ENCODE measurements around the gene SCTR.

SCTR gene

GRCh38 chr2:119475857-119476244 lies 48.4 kb downstream of the SCTR start:
- DNase-seq (ENCODE audit: extremely low read depth in 1 of 2, low read depth in 1 of 2), result no peak

- DNase-seq (ENCODE audit: extremely low read depth in 1 of 2, low read depth in 1 of 2), result no peak
These were observed 48.9 kb downstream of the SCTR start for GRCh38 chr2:119475225-119475856.

GRCh38 chr2:119474371-119475224 lies 49.7 kb downstream of the SCTR start:
- DNase-seq (ENCODE audit: extremely low read depth in 1 of 2, low read depth in 1 of 2), result no peak

GRCh38 chr2:119473621-119474370 lies 50.5 kb downstream of the SCTR start:
- DNase-seq (ENCODE audit: extremely low read depth in 1 of 2, low read depth in 1 of 2), result no peak

DNA sequence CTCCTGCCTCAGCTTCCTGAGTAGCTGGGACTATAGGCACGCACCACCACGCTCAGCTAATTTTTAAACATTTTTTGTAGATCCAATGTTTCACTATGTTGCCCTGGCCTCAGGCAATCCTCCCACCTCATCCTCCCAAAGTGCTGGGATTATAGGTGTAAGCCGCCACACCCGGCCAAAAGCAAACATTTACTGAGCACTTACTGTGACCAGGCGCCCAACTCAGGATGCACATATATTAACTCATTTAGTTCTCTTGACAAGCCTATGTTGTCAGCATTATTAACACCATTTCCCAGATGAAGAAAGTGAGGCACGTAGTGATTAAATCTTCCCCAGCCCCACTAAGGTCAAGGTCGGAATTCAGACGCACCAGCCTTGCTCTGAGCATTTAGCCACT lies 51.5 kb downstream of the SCTR start:
- DNase-seq (ENCODE audit: extremely low read depth in 1 of 2, low read depth in 1 of 2), result no peak

DNA sequence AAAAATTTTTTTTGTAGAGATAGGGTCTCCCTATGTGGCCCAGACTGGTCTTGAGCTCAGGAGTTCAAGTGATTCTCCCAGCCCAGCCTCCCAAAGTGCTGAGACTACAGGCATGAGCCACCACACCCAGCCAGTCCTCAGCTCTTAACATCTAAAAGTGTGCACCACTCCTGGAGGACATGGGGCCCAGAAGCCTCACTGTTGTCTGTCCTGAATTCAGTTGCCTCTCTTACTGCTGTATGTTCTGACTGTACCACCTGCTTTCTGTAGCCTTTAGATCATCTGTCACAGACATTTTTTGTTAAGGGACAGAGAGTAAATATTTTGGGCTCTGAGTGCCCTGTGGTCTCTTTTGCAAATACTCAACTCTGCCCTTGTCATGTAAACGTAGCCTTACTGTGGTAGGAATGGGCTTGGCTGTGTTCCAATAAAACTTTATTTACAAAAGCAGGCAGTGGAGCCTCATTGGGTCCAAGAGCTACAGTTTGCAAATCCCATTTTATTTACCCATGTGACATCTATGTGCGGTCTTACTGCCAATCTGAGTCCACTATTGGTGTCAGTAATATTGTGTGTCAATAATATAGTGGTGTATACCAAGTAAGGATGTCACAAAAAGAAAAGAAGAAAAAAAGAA lies 54.5 kb downstream of the SCTR start:
- DNase-seq (ENCODE audit: extremely low read depth in 1 of 2, low read depth in 1 of 2), result no peak

DNA sequence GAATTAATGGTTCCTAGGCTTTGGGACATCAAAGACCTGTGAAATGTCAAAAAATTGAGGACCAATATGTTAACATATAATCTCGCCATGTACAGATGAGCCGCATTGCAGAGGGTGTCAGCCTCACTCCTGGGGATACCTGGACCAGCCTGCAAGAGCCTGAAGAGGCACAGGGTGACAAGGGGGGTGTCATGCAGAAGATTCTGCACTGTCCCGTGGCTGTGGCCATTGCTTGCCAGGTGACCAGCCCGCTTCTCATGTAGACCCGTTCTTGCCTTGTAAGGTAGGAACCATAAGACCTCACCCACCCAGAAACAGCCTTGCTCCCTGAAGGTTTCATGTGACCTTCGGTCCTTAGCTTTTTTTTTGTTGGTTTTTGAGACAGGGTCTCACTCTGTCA lies 55.2 kb downstream of the SCTR start:
- no peak for DNase-seq (ENCODE audit: extremely low read depth in 1 of 2, low read depth in 1 of 2)

DNA sequence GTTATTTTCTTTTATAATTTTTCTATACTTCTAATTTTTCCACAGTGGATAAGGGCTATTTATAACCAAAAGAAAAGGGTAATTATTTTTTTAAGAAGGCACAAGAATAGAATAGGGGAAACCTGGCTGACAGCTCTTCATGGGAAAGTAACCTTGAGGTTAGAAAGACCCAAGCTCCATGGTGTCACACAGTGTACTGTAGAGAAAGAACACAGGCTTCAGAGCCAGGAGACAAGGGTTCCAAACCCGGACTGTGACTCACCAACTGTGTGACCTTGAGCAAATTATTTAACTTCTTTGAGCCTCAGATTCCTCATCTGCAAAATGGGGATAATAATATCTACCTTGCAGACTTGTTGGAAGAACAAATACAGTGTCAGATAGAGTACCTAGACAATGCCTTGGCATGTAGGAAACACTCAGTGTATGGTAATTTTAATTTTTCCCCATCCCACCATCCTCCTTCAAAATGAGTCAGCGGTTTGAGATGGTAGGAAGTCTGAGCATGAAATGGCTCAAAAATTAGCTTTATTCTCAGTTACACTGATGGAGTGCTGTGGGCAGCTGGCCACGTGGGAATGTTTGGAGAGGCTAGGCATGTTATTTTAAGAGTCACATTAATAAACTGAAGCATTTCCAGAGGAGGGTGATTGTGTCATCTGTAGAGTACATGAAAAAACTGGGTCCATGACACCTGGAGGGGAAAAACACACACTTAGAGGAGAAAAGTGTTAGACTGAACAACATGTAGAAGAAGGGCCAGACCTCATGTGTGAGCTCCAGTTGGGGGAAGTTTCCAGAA lies 55.9 kb downstream of the SCTR start:
- no peak for DNase-seq (ENCODE audit: extremely low read depth in 1 of 2, low read depth in 1 of 2)

- DNase-seq (ENCODE audit: extremely low read depth in 1 of 2, low read depth in 1 of 2), result no peak
These were observed 57.9 kb downstream of the SCTR start for GRCh38 chr2:119466373-119466772.

GRCh38 chr2:119465687-119466086 lies 58.6 kb downstream of the SCTR start:
- no peak for DNase-seq (ENCODE audit: extremely low read depth in 1 of 2, low read depth in 1 of 2)

GRCh38 chr2:119464981-119465380 lies 59.3 kb downstream of the SCTR start:
- no peak for DNase-seq (ENCODE audit: extremely low read depth in 1 of 2, low read depth in 1 of 2)

DNA sequence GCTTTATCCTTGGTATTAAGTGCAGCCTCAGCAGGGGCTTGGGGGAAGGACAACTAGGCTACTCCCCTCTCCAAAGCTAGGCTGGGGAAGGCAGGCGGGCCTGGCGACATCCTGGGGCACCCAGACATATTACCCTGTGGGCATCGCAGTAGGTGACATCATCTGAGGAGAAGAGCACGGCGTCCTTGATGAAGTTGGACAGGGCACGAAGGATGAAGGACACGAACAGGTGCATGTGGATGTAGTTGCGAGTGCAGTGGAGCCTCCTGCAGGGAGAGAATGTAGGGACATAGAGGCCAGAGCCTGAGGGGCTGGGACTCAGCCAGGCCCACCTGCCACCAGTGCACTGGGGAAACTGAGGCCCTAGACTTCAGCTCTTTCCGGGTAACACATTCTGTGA lies 60.3 kb downstream of the SCTR start:
- DNase-seq (ENCODE audit: extremely low read depth in 1 of 2, low read depth in 1 of 2), result no peak

GRCh38 chr2:119463136-119463535 lies 61.1 kb downstream of the SCTR start:
- DNase-seq (ENCODE audit: extremely low read depth in 1 of 2, low read depth in 1 of 2), result no peak

- no peak for DNase-seq (ENCODE audit: extremely low read depth in 1 of 2, low read depth in 1 of 2)
These were observed 61.7 kb downstream of the SCTR start for GRCh38 chr2:119462574-119462973.

DNA sequence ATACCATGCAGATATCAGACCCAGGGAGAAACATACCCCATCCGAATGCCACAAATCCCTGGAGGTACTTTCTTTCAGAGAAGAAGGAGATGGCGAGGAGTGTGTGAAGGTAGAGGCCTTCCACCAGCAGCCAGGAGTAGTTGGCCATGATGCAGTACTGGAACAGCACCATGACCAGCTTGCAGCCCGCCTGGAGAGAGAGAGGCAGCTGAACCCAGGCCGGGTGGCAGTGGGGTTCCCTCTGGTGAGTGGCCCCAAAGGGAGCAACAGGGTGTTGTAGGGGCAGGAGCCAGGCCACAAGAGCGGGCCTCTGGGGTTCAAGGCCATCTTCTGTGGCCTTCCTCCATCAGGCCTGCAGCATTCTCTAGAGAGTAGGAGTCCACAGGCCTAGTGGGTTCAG lies 62.5 kb downstream of the SCTR start:
- DNase-seq (ENCODE audit: extremely low read depth in 1 of 2, low read depth in 1 of 2), result no peak

- DNase-seq (ENCODE audit: extremely low read depth in 1 of 2, low read depth in 1 of 2), result no peak
These were observed 64.2 kb downstream of the SCTR start for GRCh38 chr2:119460076-119460475.

DNA sequence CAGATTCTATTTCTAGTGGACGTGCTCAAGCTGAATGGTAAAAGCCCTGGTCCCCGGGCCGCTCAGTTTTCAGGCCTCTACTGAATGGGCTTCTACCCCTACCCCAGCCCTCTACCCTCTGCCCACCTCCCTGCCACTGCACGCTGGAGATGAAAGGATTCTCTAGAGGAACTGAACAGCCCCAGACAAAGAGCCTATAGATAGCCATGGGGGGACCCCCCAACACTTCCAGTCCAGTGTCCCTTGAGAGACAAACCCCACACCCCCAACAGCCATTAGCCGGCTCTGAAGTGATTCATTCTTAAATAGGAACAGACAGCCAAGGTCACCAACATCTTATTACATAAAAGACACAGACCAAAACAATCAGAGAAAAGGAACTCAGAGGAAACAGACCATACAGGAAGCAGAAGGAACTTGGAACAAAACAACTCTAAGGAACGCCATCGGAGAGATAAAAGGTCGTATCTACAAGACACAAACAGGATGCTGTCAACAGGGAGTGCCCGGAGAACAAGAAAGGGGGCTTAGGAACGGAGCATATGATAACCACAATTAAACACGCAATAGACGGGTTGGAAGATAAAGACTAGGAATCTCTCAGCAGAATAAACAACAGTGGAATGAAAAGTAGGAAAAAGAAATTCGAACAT lies 69.1 kb downstream of the SCTR start:
- DNase-seq (ENCODE audit: extremely low read depth in 1 of 2, low read depth in 1 of 2), result no peak

GRCh38 chr2:119453972-119454593 lies 70.2 kb downstream of the SCTR start:
- no peak for DNase-seq (ENCODE audit: extremely low read depth in 1 of 2, low read depth in 1 of 2)

DNA sequence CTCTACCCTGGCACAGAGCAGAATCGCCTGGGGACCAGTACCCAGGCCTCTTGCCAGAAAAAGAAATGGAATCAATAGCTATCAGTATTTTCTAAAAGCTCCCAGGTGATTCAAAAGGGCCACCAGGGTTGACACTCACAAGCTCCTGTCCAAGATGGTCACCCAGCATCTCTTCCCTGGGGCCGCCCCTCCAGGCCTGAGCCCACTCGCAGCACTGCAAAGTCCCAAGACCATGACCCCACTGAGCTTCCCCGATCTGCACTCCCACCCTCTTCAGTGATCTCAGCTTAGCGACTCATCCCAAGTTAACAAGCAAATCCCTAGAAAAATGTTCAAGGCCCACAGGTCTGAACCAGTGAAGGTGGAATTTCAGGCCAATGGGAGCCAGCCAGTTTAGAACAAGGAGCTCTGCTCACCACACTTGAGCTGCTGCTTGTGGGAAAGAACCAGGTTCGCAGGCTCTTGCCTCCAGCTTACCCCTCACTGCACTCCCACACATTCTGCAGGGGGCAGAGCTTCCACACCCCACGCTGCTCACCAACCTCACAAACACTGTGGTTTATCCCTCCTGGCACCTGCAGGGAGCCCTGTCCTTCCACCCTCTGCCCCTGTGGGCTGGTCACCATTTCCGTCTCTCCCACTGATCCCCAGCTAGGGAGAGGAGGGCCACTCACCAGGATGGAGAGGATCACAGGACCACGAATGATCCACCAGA lies 72.8 kb downstream of the SCTR start:
- DNase-seq (ENCODE audit: extremely low read depth in 1 of 2, low read depth in 1 of 2), result no peak
